ENCODE results near the gene MZT2B. TPM values are rescaled to one million over a fixed set of nuclear protein-coding genes. Genes with fewer than 3 reads are reported as not detected.
"Not testable (repeated sequence)": the region's sequence is repeated elsewhere in the genome, so short reads cannot be mapped to it uniquely, and the experiment has no call there.

The MZT2B gene
- total and polyA plus RNA-seq, 9 of the 15 experiments (the other 6 are each of a cell fraction or from before 2014, with no cell fraction given): 5.1 to 435 (median 102) TPM

DNA sequence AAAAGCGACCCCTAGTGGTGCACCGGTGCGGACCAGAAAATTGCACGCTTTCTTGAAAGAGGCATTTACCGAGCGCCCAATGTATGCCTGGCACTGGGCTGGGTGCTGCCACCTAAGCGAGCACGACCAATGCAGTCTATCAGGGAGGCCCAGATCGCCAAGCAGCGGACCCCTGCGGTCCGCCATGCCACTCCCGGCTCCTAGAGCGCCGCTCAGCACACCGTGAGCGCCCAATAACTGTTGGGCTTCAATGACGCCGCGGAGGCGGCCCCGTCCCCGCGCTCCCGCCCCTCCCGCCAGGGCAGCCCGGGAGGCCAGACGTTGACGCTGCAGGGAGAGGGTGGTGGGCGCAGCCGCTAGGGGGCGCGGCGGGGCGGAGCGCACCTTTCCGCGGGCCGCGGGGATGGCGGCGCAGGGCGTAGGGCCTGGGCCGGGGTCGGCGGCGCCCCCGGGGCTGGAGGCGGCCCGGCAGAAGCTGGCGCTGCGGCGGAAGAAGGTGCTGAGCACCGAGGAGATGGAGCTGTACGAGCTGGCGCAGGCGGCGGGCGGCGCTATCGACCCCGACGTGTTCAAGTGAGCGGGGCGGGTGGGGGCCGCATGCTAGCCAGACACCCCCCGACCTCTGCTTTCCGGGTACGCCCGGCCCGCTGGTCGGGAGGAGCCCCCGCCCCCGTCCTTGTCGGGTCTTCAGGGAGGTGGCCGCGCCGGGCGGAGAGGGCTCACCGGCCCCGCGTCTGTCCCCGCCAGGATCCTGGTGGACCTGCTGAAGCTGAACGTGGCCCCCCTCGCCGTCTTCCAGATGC lies at the start of gene MZT2B (continued):
- peak; percentile 86 for TF ChIP-seq SMAD4 (CRISPR knock-in tag; conservative IDR thresholded peaks at IDR 0.05)
- peak; percentile 91 for TF ChIP-seq POLR2G (IDR thresholded peaks at IDR 0.05; ENCODE audit: low read depth, low read length)
- peak; percentile 76 for TF ChIP-seq RB1 (IDR thresholded peaks at IDR 0.05; ENCODE audit: low read depth)
- peak; percentile 61 for TF ChIP-seq TAF1 (IDR thresholded peaks at IDR 0.05; ENCODE audit: control insufficient read depth, extremely low read depth, insufficient read depth, low read length, severe bottlenecking)

DNA sequence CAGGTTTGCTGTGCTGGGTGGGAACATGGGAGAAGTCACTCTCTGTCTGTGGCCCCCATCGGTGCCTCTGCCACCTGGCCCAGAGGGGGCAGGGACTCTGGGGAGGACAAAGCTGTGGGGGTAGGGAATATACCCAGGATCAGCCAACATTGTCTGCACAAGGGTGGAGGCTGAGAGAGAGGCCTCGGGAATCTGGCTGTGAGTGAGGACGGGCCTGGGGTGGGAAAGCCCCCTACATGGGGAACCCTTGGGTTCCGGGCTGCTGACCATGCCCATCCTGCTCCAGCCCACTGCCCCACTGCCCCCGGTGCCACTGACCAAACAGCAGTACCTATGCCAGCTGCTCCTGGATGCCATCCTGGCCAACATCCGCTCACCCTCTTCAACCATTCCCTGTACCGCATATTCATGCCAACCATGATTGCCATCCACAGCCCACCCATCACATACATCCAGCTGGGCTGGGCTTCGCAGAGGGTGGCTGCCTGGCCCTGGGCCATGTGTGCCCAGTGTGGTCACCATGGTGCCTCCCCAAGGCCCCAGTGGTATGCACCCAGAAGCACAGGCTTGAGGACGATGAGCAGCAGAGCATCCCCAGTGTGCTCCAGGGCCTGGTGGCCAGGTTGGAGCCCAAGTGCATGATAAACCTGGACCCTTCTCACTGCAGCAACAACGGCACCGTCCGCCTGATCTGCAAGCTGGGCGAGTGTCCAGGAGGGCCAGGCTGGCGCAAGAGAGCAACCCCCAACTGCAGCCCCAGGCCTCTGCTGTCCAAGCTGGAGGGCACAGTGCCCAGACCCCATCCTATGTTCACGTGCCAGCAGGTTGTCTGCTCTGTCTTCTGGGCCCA lies 46.1 kb upstream of the MZT2B start:
- FAIRE-seq: no peak
- H3K9ac ChIP-seq (ENCODE audit: insufficient read depth in 1 of 2, low read depth in 2 of 2, low read length in 2 of 2): no peak overlapping the region

DNA sequence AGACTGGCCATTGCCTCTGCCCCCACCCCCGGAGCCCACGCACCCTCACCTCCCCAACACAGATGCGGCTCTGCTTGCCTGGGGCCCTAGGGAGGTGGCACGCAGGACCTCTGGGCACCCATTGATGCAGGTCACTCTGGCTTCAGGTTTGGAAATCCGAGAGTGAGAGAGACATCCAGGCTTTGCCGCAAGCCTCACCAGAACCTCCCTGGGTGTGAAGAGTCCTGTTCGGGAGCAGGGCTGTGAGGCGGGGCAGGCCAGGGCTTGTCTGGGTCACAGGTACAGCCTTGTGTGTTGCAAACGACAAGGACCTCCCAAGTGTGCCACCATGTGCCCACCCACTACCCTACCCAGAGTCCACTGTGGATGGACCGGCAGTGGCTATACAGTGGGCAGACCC lies 45.5 kb upstream of the MZT2B start:
- H3K9ac ChIP-seq (ENCODE audit: insufficient read depth in 1 of 2, low read depth in 2 of 2, low read length in 2 of 2); H3K36me3 ChIP-seq (ENCODE audit: control insufficient read depth, insufficient read depth, low read length); CTCF ChIA-PET (ENCODE audit: low intra/inter-chr PET ratio); ATAC-seq; H3K4me2 ChIP-seq (ENCODE audit: insufficient read depth, low read length); H3K9me1 ChIP-seq (ENCODE audit: control insufficient read depth, insufficient read depth, low read length); H3K9me3 ChIP-seq (replicated peaks; ENCODE audit: control insufficient read depth, insufficient read depth, low read depth, low read length); H4K20me1 ChIP-seq (replicated peaks; ENCODE audit: control insufficient read depth, insufficient read depth, low read length); DNase-seq (ENCODE audit: extremely low read depth in 1 of 4, low spot score in 3 of 4); H3K27ac ChIP-seq (ENCODE audit: extremely low read depth, low read depth, low read length); FAIRE-seq; intact Hi-C loops (cut with micrococcal nuclease); H2AFZ ChIP-seq (ENCODE audit: low read depth, low read length); BruUV-seq (replicated peaks); H3K4me3 ChIP-seq; POLR2A ChIA-PET; H3K27me3 ChIP-seq (ENCODE audit: control insufficient read depth in 2 of 2, insufficient read depth in 2 of 2, low read length in 2 of 2): not testable (repeated sequence)
- 86% methylated on average over 2 of the region's 10 CpGs for WGBS (ENCODE audit: insufficient coverage, low coverage, missing lambda C conversion rate)
- Histone ChIP-seq H3K79me2 (ENCODE audit: control insufficient read depth, insufficient read depth, low read length) (peaks cover 27% of the 10 kb centered on the region), H3K4me1 (replicated peaks in 1 of 2; ENCODE audit: control insufficient read depth in 2 of 2, insufficient read depth in 2 of 2, low read length in 2 of 2) (peaks cover 0 to 10% of the 10 kb centered on the region in 2 experiments; a peak in 1 of 5 replicates)
- in situ Hi-C loops (cut with MboI): loop anchor here (10.0 kb wide), 1 partner anchor 1078 kb away; no protein-coding TSS in a partner anchor

More for the DNA sequence above, 46.1 kb upstream of the MZT2B start:
- Histone ChIP-seq H3K9me3 (replicated peaks; ENCODE audit: control insufficient read depth, insufficient read depth, low read depth, low read length) (no peaks in the 10 kb centered on the region), H4K20me1 (replicated peaks; ENCODE audit: control insufficient read depth, insufficient read depth, low read length) (no peaks in the 10 kb centered on the region), H3K27ac (ENCODE audit: extremely low read depth, low read depth, low read length) (no peak overlapping the region), H3K36me3 (ENCODE audit: control insufficient read depth, insufficient read depth, low read length) (no peaks in the 10 kb centered on the region), H2AFZ (ENCODE audit: low read depth, low read length) (no peak overlapping the region), H3K27me3 (ENCODE audit: control insufficient read depth in 2 of 2, insufficient read depth in 2 of 2, low read length in 2 of 2) (no peaks in the 10 kb centered on the region), H3K4me2 (ENCODE audit: insufficient read depth, low read length) (no peak overlapping the region), H3K4me3 (no peak overlapping the region), H3K9me1 (ENCODE audit: control insufficient read depth, insufficient read depth, low read length) (no peaks in the 10 kb centered on the region), H3K79me2 (ENCODE audit: control insufficient read depth, insufficient read depth, low read length) (peaks cover 27% of the 10 kb centered on the region), H3K4me1 (replicated peaks in 1 of 2; ENCODE audit: control insufficient read depth in 2 of 2, insufficient read depth in 2 of 2, low read length in 2 of 2) (peaks cover 0 to 10% of the 10 kb centered on the region in 2 experiments; a peak in 1 of 5 replicates)
- ChIA-PET CTCF (ENCODE audit: low intra/inter-chr PET ratio) (no interaction called here), POLR2A (no interaction called here)
- no peak for ATAC-seq
- no peak for TF ChIP-seq SAFB2 (IDR thresholded peaks at IDR 0.05; ENCODE audit: borderline replicate concordance, low read depth, low read length, severe bottlenecking)
- peak; percentile 22; the same call in 1 of the 2 replicates for TF ChIP-seq GABPB1 (CRISPR knock-in tag; IDR thresholded peaks at IDR 0.05)
- TF ChIP-seq POLR2AphosphoS5 (IDR thresholded peaks at IDR 0.05; ENCODE audit: control insufficient read depth, insufficient read depth, low read depth, low read length): peak; percentile 25; the same call in 1 of the 2 replicates
- TF ChIP-seq PTBP1 (IDR thresholded peaks at IDR 0.05; ENCODE audit: low read depth, low read length): no peak
- TF ChIP-seq RBFOX2 (IDR thresholded peaks at IDR 0.05; ENCODE audit: low read depth, low read length): peak; percentile 65
- TF ChIP-seq POLR2G (IDR thresholded peaks at IDR 0.05; ENCODE audit: low read depth, low read length): peak; percentile 47; the same call in 1 of the 2 replicates
- in situ Hi-C loops (cut with MboI): loop anchor here (10.0 kb wide), 1 partner anchor 1079 kb away; no protein-coding TSS in a partner anchor
- WGBS (ENCODE audit: insufficient coverage, low coverage, missing lambda C conversion rate): 45% methylated on average over 13 of the region's 15 CpGs
- intact Hi-C loops (cut with micrococcal nuclease): no loop called here
- no TSS peak for BruUV-seq (replicated peaks)
- DNase-seq (ENCODE audit: extremely low read depth in 1 of 4, low spot score in 3 of 4): no peak

Measured in K562 (cell line).